Middle frontal gyrus (tissue), 1 donor: ENCODE measurements around the gene SPATA32.

Source experiments
- DNase-seq: peaks from one replicate; pipeline ENCODE4 v3.0.0-alpha.2; 2015; ENCODE audit warnings: low spot score; ENCODE audit errors: extremely low spot score

The SPATA32 gene

DNA sequence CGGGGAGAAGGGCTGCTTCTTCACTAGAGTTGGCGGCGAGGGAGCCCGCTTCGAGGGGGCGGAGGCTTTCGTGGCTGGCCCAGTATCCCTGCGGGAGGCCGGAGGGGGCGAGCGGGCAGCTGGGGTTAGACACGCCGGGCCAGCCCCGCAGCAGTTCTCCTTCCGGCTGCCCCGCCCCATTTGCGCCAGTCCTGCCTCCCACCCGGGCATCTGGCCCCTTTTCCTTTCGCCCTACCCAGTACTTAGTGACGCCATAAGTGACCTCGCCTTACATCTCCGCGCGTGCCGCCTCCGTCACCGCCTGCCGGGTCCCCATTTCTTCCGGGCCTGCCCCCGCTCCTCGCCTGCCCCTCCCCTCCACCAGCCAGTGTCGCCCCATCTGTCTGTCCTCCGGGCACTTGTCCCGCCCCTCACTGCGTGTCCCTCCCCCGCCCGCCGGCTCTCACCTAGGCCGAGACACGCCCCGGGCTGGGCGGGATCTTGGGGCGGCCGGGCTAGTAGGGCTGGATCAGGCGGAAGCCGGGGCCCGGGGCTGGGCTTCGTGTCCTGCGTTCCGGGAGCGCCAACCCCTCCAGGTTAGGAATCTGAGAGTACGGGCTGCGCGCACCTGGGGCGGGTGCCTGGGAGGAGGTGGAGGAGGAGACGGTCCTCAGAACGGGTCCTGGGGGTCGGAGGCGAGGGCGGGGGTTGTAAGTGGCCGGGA is 14.3 kb downstream of the SPATA32 start:
- no peak for DNase-seq

DNA sequence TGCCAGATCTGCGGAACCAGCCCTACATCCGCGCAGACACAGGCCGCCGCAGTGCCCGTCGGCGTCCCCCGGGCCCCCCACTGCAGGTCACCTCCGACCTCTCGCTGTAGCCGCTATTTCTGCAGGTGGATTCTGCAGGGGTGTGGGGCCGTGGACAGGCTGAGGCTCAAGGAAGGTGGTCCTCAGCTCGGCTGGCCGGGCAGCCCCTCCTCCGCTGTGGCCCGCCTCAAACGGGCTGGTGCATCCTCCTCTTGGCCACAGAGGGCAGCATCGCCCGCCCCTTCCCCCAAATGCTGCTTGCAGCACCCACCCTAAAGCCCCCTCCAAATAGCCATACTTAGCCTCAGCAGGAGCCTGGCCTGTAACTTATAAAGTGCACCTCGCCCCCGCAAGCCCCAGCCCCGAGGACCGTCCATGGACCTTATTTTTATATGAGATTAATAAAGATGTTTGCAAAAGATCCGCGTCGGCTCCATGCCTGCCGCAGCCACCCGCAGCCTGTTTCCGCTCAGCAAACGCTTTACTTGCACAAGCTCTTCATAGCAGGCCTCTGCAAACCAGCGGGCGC is 14.9 kb downstream of the SPATA32 start:
- no peak for DNase-seq

DNA sequence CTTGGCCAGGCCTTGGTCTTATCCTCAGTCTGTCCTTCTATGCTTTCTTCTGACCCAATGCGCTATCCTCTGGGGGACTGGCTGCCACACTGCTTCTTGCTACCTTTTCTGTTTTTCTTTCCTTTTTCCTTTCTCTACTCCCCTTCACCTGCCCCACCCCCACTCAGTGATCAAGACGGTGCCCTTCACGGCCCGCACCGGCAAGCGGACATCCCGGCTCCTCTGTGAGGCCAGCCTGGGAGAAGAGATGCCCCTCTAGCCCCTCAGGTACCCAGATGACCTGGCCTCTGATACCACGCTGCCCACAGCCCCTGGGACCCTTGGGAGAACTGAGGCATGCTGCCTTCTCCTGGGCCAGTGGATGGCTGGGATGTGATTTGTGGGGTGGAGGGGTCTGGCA is 15.6 kb downstream of the SPATA32 start:
- DNase-seq: no peak

DNA sequence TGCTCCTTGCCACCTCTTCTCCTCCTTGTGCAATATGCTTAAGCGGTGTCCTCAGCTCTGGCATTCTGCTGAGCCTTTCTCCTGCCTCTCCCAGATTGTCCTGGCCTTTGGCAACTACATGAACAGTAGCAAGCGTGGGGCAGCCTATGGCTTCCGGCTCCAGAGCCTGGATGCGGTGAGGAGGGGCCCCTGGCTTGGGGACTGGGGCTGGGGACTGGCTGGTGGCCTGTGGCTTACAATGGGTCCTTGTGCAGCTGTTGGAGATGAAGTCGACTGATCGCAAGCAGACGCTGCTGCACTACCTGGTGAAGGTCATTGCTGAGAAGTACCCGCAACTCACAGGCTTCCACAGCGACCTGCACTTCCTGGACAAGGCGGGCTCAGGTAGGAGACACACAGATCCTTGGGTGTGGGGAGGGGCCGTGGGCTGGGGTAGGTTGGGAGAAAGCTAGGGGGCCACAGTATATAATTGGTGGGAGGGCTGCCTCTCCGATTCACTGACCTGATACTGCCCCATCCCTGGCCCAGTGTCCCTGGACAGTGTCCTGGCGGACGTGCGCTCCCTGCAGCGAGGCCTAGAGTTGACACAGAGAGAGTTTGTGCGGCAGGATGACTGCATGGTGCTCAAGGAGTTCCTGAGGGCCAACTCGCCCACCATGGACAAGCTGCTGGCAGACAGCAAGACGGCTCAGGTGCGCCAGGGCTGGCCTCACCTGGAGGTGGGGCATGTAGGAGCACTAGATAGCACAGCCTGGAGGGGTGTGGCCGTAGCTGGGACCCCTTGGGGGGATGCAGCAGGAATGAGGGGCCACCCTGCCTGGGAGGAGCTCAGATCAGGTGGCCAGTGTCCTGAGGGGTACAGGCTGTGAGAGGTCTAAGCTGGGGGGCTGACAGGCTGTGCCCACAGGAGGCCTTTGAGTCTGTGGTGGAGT is 16.9 kb downstream of the SPATA32 start:
- no peak for DNase-seq

- DNase-seq: no peak
Measured at GRCh38 chr17:45243750-45244149, 18.1 kb downstream of the SPATA32 start.

DNA sequence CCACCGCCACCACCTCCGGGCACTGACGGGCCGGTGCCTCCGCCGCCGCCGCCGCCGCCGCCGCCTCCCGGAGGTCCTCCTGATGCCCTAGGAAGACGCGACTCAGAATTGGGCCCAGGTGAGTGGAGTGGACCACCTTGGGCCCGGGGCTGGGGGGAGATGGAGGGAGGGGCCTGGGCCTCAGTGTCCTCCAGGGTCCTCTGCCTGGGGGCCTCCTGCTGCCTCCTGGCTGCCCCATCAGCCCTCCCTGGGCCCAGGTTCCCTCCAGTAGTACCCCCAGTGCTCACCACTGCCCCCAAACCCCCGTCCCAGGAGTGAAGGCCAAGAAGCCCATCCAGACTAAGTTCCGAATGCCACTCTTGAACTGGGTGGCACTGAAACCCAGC is 19.9 kb downstream of the SPATA32 start:
- no peak for DNase-seq

GRCh38 chr17:45241328-45242028 is 20.4 kb downstream of the SPATA32 start:
- DNase-seq: no peak

DNA sequence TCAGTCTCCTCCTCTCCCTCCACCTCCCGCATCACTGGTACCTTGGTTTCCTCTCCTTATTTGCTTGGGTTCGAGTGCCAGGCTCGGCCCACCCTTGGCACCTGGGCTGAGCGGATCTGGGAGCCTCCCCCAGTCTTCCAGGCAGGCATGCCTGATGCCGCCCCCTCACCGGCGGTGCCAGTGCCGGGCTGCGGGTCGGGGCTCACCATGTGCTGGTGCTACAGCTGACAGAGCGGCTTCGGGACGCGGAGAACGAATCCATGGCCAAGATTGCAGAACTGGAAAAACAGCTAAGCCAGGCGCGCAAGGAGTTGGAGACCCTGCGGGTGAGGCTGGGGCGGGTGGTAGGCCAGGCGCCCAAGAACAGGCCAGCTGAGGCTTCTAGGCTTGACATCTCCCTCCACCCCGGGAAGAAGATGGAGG is 21.0 kb downstream of the SPATA32 start:
- no peak for DNase-seq

DNA sequence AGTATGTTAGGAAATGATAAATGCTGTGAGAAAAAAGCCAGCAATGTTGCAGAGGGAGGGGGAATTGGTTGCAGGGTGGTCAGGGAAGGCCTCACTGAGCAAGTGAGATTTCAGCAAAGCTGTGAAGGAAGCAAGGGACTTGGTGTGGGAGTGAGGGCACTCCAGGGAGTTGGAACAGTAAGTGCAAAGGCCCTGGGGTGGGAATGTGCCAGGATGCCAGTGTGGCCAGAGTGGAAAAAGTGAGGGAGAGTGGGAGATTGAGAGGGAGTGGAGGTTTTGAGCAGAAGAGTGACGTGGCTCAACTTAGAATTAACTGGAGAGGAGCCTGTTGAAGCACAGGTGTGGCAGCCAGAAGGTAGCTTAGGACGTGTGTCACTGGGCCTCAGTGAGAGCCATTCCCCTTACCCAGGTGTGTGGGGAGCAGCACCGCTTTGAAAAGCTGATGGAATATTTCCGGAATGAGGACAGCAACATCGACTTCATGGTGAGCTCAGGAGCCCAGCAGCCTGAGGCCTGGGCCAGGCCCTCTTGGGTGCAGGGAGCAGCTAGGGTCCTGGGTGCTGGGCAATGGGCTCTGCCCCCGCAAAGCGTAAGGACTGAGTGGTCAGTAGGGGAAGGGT is 23.6 kb downstream of the SPATA32 start:
- DNase-seq: no peak

GRCh38 chr17:45237686-45238085 is 24.2 kb downstream of the SPATA32 start:
- no peak for DNase-seq

DNA sequence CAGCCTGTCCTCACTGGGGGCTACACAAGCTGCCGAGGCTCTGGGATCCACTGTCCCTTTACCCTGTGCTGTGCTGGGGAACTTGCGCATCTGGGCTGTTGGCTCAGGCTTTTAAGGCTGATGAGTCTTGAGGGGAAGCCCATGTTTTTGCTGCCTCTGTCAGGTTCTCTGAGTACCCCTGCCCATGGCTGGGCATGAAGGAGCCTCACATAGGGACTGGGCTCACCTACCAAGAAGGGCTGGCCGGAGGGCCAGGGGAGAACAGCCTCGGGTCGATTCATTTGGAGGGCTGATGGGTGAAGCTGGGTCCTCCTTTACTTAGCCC is 25.6 kb downstream of the SPATA32 start:
- DNase-seq: no peak

DNA sequence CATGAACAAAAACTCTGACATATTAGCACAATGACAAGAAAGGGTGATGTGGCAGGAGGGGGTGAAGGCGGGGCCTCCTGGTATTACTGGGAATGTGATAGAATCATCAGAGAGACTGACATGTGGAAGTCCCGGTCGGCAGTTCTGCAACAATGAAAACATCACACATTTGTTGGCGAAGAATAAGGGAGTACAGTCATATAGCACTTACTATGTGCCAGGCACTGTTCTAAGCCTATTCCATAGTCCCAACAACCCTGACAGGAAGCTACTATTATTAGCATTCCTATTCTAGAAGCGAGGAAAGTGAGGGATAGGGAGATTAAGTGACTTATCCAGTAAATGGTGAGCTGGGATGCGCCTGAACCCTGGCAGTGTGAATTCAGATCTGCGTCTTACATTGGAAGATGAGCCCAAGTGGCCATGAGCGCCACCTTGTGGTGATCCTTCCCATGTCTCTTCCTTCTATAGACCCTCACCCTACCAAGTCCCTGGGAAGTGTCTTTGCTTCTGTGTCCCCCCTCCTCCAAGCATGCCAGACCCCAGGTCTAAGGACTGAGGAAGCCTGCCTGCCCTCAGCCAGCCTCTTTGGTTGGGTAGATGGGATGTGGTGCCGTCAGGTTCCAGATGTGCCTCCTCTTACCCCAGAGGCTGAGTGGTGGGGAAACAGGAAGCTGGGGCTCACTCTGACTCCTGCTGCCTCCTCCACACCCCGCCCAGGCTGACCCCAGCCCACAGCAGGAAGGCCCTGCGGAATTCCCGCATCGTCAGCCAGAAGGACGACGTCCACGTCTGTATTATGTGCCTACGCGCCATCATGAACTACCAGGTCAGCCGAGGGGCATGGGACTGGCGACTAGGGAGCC is 26.2 kb downstream of the SPATA32 start:
- DNase-seq: no peak

DNA sequence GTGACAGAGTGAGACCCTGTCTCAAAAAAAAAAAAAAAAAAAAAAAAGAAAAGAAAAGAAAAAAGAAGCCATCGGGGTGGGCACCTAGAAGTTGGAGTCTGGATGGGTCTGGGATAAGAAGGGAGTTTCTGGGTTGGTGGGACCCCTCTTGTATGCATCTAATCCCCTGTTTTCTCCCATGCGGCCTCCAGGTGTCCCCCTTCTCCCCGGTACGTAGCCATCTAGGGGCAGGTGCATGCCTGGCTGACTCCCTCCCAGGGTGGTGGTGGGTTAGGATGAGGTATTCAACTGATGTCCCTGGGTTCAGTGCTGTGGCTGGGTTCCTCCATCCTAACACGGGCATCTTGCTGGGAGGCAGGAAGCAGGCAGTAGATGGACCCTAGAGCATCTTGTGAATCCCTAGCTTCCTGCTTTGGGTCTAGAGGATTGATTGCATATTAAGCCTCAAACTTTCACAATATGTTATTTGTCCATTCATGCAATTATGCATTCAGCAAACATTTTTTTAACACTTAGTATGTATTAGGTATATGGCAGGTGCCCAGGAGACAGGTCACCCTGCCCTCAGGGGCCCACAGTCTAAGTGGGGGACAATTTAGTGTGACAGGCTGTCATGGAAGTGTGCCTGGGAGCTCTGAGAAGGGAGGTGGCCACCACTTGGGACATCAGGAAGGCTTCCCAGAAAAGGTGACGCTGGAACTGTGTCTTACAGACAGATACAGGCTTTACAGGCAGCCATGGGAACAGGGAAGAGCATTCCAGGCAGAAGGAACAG is 27.1 kb downstream of the SPATA32 start:
- DNase-seq: no peak

GRCh38 chr17:45233423-45233924 is 28.4 kb downstream of the SPATA32 start:
- DNase-seq: no peak

DNA sequence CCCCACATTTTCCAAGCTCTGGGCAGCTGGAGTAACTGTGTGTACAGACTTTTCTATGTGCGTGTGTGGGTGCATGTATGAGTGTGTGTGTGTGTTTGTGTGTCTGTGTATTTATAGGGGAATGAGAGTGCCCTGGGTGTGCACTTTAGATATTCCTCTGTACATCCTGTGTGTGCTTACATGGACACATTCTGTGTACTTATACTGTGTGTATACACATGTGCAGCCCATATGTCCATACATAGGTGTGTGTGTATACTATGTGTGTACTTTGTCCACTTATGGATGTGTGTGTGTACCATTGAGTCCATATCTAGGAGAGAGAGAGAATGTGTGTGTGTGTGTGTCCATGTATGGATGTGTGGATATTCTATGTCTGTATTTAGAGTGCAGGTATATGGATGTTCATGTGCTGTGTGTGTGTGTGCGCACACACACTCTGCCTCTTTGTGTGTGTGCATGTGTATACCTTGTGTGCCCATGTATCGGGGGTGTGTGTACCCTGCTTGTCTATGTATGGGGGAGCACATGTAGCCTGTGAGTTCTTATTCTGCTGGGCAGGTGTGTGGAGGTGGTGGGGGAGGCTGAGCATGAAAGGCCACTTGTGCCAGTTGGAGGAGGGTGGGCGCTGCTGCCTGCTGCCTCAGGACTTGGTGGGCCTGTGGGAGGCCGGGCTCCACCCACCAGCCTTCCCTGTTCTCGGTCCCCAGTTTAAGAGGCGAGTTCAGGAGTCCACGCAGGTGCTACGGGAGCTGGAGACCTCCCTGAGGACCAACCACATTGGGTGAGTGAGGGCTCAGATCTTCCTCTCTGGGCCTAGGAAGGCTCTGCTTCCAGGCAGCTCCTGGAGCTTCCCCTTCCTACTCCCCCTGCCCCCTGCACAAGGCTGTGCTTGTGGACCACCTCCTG is 29.1 kb downstream of the SPATA32 start:
- DNase-seq: no peak

DNA sequence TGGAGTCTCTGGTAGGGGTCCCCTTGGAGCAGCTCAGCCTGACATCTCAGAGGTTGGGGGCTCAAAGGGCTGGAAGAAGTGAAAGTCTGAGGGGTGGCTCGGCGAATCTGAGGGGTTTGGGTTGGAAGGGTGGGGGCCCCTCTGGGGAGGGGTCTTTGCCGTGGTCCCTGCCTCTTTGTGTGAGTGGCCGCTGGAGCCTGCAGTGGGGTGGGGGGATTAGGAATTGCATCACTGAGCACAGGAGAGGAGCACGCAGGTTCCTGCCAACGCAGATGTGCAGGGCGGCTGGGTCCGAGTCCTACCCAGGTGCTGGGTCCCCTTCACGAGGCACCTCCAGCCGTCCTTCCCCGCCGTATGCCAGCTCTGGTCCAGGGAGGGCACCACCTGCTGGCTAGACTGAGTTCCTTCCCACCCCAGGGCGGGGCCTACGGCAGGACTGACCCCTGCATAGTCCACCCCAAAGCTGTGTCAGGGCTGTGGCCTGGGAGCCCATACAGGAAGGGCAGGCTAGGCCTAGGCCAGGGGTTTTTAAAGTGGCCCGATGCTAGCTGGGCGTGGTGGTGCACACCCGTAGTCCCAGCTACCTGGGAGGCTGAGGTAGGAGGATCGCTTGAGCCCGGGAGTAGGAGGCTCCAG is 30.3 kb downstream of the SPATA32 start:
- DNase-seq: no peak

- no peak for DNase-seq
Measured at GRCh38 chr17:45230787-45231480, 31.0 kb downstream of the SPATA32 start.
